HG02852 (cell line): ENCODE measurements around the gene FAM170B.

Experiments
- ATAC-seq: cut with Tn5 transposase; IDR thresholded peaks from one replicate; pipeline ENCODE4 v1.9.1; 2021; ENCODE audit warnings: mild to moderate bottlenecking, moderate library complexity; ENCODE audit not compliant: unreplicated experiment

FAM170B gene

GRCh38 chr10:49133706-49134248 lies at the start of gene FAM170B:
Gene FAM170B (minus strand): TSS chr10:49134021. CDS start chr10:49133918, 103 bp downstream.
- no peak for ATAC-seq

DNA sequence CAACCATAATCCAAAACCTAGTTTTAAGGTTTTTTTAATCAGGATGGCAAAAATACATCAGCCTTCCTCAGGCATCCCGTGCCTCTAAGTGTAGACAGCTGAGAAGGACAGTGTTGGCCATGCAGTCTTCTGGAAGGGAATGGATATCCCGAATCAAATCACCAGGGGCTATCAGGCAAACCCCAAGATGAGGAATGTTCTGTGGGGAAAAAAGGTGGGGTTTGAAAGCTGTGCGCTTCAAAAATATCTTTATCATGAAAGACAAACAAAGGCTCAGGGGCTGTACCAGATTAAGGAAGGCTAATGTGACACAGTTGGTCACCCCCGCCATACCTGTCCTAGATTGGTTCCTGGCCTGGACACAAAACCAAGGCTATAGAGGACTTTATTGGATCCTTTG lies 49.0 kb upstream of the FAM170B start:
- ATAC-seq = no peak

DNA sequence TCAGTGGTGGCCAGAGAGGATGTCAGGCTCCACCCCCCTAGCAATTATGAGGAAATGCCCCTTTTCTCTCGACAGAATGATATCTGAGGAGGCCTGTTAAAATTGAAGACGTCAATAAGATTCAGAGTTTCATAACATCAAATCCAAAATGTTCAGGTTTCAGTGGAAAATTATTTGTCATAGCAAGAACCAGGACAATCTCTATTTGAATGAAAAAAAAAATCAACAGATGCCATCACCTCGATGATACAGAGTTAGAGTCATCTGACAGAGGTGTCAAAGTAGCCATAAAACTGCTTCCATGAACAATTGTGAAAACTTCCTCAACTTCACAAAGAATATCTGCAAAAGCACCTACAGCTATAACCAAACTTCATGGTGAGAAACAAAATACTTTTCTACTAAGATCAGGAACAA lies 46.6 kb upstream of the FAM170B start:
- ATAC-seq = no peak

GRCh38 chr10:49179699-49180443 lies 46.0 kb upstream of the FAM170B start:
- no peak for ATAC-seq

GRCh38 chr10:49178489-49179471 lies 45.0 kb upstream of the FAM170B start:
- ATAC-seq = no peak

DNA sequence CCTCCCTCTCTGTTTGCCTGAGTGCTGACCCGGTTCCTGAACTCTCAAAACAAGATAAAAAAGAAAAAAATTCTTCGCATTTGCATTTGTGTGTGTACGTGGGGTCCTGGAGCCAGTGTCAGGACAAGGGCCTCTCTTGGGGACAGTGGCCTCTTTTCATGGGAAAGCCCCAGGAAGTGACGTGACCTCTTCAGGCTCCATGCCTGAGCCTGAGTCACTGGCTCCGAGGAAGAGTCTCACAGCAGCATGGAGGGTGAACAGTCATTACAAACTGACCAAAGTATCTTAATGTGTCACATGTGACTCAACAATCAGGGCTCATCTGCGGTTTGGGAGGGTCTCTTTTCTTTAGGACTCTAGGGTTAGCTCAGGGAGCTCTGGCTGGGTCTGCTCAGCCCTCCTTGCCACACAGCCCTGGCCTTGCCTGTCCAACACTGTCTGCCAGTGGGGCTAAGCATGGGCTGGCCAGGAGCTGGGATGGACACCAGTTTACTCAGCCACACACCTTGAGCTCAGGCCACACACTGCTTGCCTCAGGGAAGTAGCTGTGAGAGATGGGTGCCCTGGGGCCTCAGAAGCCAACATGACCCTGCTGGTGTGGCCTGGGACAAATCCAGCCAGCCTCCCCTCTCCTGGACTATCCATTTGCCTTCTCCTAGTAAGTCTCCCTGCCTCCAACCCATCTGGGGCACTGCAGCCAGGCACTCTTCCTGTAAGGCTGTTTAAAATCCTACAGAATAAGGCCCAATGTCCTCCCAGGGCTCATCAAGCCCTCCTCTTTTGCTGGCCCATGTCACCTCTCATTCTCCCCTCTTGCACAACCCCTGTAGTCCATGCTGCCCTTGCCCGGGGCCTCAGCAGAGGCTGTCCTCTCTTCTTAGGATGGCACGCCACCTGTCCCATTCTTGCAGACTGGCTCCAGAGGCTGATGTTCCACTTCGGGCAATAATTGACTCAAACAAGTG lies 43.9 kb upstream of the FAM170B start:
- peak; percentile 90 for ATAC-seq

- no peak for ATAC-seq
These were observed 42.8 kb upstream of the FAM170B start for GRCh38 chr10:49176310-49177268.

DNA sequence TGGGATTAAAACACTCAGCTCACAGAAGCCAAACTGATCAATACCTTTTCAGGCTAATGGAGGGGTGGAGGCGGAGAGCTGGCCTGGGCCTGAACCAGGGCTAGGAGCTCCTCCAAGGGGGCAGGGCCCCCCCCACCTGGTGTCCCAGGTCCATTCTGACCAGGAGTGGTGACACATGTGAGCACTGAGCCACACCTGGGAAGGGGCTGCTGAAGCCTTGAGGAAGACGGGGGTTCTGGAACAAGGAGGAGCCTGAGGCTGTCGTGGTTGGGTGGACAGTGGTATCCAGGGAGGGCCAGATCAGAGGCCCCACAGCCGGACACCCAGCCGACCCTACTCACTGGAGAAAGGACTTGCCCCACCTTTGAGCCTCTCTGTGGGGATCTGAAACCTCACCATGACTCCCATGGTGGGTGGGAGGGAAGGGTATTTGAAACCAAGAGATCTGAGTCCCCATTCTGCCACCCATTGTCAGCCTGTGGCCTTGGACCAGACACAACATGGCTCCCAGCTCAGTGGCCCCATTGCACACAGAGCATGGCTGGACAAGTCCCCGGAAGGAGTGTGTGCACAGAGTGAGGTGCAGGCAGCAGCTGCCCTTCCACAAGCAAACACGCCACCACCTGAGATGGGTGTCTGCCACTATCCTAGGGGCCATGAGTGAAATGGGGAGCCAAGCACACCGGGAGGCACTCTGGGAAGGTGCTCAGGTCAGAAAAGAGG lies 41.9 kb upstream of the FAM170B start:
- ATAC-seq = no peak

DNA sequence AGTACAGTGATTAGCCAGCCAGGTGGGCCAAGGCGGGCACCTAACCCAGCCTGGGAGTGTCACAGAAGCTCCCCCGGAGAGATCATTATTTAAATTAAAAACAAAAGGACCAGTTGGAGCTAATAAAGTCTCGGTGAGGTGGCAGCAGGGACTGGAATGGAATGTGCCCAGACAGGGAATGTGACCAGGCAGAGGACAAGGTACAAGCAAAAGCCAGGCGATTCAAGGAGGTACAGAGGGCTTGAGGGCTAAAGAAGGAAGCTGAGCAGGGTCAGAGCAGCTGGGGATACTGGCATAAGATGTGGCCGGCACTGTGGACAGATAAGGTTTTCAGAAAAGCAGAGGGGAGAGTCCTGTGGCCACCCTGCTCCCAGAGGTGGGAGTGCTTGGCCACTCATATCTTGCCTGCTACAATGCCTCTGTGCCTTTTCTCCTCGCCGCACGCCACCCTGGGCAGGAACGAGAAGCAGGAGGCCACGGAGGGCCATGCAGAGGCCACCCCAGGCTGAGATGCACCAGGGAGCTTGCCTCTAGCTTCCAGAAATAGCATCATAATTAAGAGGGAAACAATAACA lies 41.2 kb upstream of the FAM170B start:
- ATAC-seq = no peak

DNA sequence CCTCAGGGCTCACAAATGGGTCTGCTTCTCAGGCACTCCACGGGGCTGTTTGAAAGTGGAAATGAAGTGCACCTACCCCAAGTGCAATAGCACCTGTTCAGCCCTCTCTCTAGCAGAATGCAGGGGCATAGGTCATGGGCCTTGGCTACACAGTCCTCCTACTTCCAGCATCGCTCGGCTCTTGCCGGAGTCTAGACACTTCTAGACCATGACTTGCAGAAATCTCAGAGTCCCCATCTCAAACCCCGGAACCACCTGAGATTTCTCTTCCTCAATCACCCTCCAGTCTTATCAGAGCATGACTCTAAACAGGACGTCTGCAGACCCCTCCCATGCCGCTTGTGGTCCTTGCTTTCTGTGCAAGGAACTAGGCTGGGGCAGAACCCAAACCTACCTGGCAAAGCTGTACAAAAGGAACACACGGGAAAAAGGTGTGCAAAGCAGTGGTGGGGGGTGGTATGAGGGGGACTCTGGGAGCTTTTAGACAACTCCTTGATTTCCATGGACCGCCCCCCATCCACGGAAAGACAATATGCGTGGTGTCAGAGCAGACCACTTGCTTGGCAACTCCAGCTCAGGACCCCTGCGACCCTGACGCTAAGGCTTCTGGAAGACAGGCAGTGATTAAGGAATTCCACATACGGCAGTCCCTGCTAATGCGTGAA lies 40.6 kb upstream of the FAM170B start:
- ATAC-seq = no peak

DNA sequence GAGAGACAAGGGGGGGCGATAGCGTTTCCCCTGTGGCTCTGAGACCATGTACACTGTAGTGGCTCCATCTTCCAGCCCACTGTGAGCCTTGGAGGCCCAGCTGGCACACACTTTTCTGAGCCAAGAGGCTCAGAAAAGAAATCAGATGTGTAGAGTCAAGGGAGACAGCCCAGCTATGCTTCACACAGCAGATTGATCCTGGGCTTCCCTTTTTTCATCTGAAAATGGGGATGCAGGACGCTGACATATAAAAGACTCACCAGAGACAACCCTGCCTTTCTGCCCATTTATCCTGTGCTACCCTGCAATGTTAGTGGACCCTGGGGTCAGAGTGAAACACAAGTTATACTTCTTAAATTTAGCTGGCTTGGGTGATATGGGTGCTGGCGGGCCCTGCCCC lies 40.0 kb upstream of the FAM170B start:
- ATAC-seq = no peak

GRCh38 chr10:49173201-49173772 lies 39.5 kb upstream of the FAM170B start:
- no peak for ATAC-seq

DNA sequence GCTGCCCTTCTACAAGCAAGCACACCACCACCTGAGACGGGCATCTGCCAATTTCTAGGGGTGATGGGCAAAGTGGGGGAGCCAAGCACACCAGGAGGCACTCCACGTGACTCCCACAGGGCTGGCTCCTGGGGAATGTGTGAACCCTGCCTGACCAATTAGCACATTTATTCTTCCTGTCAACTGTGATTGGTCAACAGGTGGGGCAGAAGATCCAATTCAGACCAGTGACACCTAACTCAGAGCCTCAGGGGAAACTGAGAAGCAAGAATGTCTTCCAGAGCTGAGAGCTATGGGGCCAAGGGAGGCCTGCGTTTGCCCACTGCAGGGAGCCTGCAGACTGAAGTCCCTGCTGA lies 38.9 kb upstream of the FAM170B start:
- no peak for ATAC-seq

DNA sequence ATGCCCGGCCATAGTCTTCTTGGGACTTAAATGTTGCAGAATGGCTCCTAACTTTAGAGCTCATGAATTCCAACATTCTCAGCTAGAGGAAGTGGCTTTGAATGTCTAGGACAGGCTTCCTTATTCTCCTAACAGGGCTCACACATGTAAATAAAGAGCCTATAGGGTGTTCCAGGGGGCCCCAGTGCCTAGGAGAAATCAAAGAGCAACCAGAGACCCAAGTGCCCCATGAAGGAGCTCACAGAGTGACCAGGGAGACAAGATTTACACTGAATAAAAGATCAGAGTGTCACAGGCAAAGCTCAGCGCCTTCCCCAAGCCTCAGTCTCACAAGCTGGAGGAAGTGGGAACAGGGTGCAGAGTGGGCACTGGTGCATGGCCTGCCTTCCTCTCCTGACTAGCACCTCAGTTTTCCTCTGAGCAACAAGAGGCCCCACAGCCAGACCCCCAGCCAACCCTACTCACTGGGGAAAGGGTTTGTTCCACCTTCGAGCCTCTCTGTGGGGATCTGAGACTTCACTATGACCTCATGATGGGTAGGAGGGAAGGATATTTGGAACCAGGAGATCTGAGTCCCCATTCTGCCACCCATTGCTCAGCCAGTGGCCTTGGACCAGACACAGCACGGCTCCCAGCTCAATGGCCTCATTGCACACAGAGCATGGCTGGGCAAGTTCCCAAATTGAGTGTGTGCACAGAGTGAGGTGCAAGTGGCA lies 38.4 kb upstream of the FAM170B start:
- ATAC-seq = no peak

DNA sequence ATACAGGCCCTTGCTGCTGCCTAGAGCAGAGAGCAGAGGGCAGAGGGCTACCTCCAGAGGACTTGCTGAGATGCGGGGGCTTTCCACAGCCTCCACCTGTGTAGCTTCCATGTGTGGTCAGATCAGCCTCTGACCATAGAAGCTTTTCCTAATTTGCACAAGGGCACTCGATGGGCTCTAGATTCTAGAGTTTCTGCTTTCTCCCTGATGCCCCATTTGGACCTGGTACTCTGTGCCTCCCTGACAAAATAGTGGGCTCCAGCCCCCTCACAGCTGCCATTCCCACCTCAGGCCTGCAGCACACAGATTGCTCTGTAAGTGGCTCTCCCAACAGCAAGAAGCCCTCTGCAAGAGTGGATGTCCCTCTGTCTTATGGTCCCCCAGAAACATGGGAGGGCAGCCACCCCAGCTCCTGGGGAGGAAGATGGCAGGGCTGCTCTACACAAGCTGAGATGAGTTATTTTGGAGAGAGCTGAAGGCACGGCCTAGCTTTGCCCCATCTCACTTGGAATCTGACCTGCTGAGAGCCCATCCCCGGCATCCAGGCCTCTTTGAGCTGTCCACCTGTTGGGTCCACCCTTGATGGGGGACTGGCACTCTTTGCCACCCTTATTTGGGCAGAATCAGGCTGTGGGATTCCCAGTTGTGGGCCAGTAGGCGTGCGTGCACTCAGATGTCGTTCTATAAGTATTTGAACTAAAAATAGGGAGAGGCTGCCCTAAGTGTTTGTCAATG lies 37.7 kb upstream of the FAM170B start:
- no peak for ATAC-seq

- ATAC-seq = no peak
These were observed 37.0 kb upstream of the FAM170B start for GRCh38 chr10:49170632-49171325.
